Measurements from ENCODE around the gene SPDYE2.
"Not testable (repeated sequence)": the region's sequence is repeated elsewhere in the genome, so short reads cannot be mapped to it uniquely, and the experiment has no call there.

The SPDYE2 gene

DNA sequence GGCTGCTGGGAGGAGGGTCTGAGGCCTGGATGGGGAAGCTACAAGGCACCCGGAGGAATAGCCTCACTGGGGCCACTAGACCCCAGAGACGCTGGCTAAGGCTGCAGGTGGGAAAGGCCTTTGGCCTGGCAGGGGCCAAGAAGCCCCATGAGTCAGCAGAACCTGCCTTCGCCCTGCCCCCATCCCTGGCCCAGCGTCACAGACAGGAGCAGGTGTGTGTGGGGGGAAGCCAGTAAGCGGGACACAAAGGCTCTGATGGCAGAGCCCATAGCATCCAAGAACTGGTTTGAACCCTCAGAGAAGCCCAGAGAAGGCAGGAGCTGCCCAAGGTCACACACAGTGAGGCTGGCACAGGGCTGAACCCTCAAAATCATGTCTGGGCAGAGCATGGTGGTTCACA lies 55.8 kb downstream of the SPDYE2 start:
- not testable (repeated sequence) for H2BK5ac ChIP-seq (ENCODE audit: low read depth, low read length, poor library complexity); H3K9me3 ChIP-seq (ENCODE audit: insufficient read depth, low read depth, low read length); H3K14ac ChIP-seq (ENCODE audit: low read length); H3K18ac ChIP-seq (ENCODE audit: low read length); H3K4ac ChIP-seq (ENCODE audit: low read depth, low read length); H3K27ac ChIP-seq (ENCODE audit: low read depth, low read length); DNase-seq; H3K4me1 ChIP-seq (ENCODE audit: control insufficient read depth in 1 of 2, insufficient read depth in 2 of 2, low read length in 2 of 2); H3K9ac ChIP-seq (ENCODE audit: low read length); H3K79me1 ChIP-seq (ENCODE audit: low read length); H3K36me3 ChIP-seq (ENCODE audit: control insufficient read depth in 1 of 2, insufficient read depth in 2 of 2, low read length in 2 of 2); H2AFZ ChIP-seq (ENCODE audit: insufficient read depth, low read length, poor library complexity); H3K23ac ChIP-seq (ENCODE audit: low read length); H3K4me2 ChIP-seq (ENCODE audit: low read length); H2AK5ac ChIP-seq (ENCODE audit: low read length); H4K91ac ChIP-seq (ENCODE audit: low read depth, low read length); H2BK12ac ChIP-seq (ENCODE audit: low read length); H3K4me3 ChIP-seq (ENCODE audit: low read depth, low read length); H4K12ac ChIP-seq (ENCODE audit: low read depth, low read length); H3K79me2 ChIP-seq (ENCODE audit: control insufficient read depth, insufficient read depth, low read length, poor library complexity); H4K8ac ChIP-seq (ENCODE audit: low read depth, low read length); H2BK120ac ChIP-seq (ENCODE audit: insufficient read depth, low read length, poor library complexity); H3K27me3 ChIP-seq (ENCODE audit: insufficient read depth, low read length)
- WGBS (ENCODE audit: extremely low coverage, insufficient coverage, insufficient read length): no CpG with 5 or more reads among the region's 5 CpGs

DNA sequence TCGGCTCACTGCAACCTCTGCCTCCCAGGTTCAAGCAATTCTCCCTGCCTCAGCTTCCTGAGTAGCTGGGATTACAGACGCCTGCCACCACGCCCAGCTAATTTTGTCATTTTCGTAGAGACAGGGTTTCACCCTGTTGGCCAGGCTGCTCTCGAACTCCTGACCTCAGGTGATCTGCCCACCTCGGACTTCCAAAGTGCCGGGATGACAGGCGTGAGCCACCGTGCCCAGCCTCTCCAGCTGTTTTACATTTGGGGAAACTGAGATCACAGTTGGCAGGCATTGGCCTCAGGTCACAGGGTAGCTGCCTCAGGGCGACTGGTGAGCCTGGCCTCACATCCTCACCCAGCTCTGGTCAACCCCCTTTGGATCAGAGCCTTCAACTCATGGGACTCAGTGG lies 58.7 kb downstream of the SPDYE2 start:
- H3K18ac ChIP-seq (ENCODE audit: low read length); DNase-seq; H3K9ac ChIP-seq (ENCODE audit: low read length); H3K23ac ChIP-seq (ENCODE audit: low read length); H2AFZ ChIP-seq (ENCODE audit: insufficient read depth, low read length, poor library complexity); H2AK5ac ChIP-seq (ENCODE audit: low read length); H3K9me3 ChIP-seq (ENCODE audit: insufficient read depth, low read depth, low read length); H4K12ac ChIP-seq (ENCODE audit: low read depth, low read length); H2BK120ac ChIP-seq (ENCODE audit: insufficient read depth, low read length, poor library complexity); H3K4me1 ChIP-seq (ENCODE audit: control insufficient read depth in 1 of 2, insufficient read depth in 2 of 2, low read length in 2 of 2); H3K36me3 ChIP-seq (ENCODE audit: control insufficient read depth in 1 of 2, insufficient read depth in 2 of 2, low read length in 2 of 2); H3K27me3 ChIP-seq (ENCODE audit: insufficient read depth, low read length); H3K79me2 ChIP-seq (ENCODE audit: control insufficient read depth, insufficient read depth, low read length, poor library complexity); H2BK5ac ChIP-seq (ENCODE audit: low read depth, low read length, poor library complexity); H3K4me3 ChIP-seq (ENCODE audit: low read depth, low read length); H3K27ac ChIP-seq (ENCODE audit: low read depth, low read length); H2BK12ac ChIP-seq (ENCODE audit: low read length); H3K14ac ChIP-seq (ENCODE audit: low read length); H3K79me1 ChIP-seq (ENCODE audit: low read length); H4K91ac ChIP-seq (ENCODE audit: low read depth, low read length); H4K8ac ChIP-seq (ENCODE audit: low read depth, low read length); H3K4ac ChIP-seq (ENCODE audit: low read depth, low read length); H3K4me2 ChIP-seq (ENCODE audit: low read length): not testable (repeated sequence)
- WGBS (ENCODE audit: extremely low coverage, insufficient coverage, insufficient read length): no CpG with 5 or more reads among the region's 10 CpGs

DNA sequence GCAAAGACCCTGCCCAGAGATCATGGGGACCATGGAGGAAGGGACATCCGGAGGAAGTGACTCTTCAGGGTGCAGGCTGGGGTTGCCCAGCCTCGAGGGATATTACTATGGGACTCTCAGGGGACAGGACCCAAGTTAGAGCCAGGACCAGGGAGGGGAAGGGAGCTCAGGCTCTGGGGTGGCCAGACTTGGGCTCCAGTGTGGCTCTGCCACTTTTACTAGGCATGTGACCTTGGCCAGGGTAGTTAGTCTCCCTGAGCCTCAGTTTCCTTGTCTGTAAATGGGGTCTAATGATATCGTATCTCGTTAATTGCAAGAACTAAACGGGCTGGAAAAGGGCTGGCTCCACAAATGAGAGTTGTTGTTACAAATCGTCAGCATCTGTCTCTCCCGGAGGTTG lies 59.4 kb downstream of the SPDYE2 start:
- H3K79me2 ChIP-seq (ENCODE audit: control insufficient read depth, insufficient read depth, low read length, poor library complexity); H3K4me2 ChIP-seq (ENCODE audit: low read length); H4K12ac ChIP-seq (ENCODE audit: low read depth, low read length); H3K36me3 ChIP-seq (ENCODE audit: control insufficient read depth in 1 of 2, insufficient read depth in 2 of 2, low read length in 2 of 2); H2BK120ac ChIP-seq (ENCODE audit: insufficient read depth, low read length, poor library complexity); H3K9me3 ChIP-seq (ENCODE audit: insufficient read depth, low read depth, low read length); H3K14ac ChIP-seq (ENCODE audit: low read length); H3K27ac ChIP-seq (ENCODE audit: low read depth, low read length); H3K27me3 ChIP-seq (ENCODE audit: insufficient read depth, low read length); H4K8ac ChIP-seq (ENCODE audit: low read depth, low read length); H3K9ac ChIP-seq (ENCODE audit: low read length); H2BK5ac ChIP-seq (ENCODE audit: low read depth, low read length, poor library complexity); H3K79me1 ChIP-seq (ENCODE audit: low read length); H2BK12ac ChIP-seq (ENCODE audit: low read length); H4K91ac ChIP-seq (ENCODE audit: low read depth, low read length); DNase-seq; H3K4me3 ChIP-seq (ENCODE audit: low read depth, low read length); H2AK5ac ChIP-seq (ENCODE audit: low read length); H3K4me1 ChIP-seq (ENCODE audit: control insufficient read depth in 1 of 2, insufficient read depth in 2 of 2, low read length in 2 of 2); H3K23ac ChIP-seq (ENCODE audit: low read length); H3K4ac ChIP-seq (ENCODE audit: low read depth, low read length); H2AFZ ChIP-seq (ENCODE audit: insufficient read depth, low read length, poor library complexity); H3K18ac ChIP-seq (ENCODE audit: low read length): not testable (repeated sequence)
- no CpG with 5 or more reads among the region's 7 CpGs for WGBS (ENCODE audit: extremely low coverage, insufficient coverage, insufficient read length)

DNA sequence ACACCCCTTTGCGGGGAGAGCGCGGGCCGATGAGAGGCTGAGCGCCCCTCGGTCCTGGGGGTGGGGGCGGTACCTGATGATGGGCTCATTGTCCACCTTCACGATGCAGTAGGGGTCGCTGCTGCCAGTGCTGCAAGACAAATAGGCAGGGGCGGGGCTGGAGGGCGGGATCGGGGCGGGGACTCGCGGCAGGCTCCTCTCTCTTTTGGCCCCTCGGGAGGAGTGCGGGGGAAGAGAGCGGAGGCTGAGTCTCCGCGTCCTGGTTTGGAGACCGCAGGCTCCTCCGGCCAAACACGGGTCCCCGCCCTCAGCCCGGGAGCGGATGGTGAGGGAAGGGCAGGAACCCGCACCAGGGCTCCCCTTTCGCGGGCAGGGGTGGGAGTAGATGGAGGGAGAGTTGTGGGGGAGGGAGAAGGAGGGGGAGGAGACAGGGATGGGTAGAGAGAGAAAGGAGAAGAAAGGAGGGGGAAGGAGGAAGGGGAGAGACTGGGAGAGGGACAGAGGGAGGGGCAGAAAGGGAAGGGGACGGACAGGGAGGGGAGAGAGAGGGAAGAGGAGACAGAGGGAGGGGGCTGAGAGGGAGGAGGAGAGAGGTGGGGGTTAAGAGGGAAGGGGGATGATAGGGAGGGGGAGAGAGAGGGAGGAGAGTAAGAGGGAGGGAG lies 60.1 kb downstream of the SPDYE2 start:
- not testable (repeated sequence) for H2AK5ac ChIP-seq (ENCODE audit: low read length); H3K4me1 ChIP-seq (ENCODE audit: control insufficient read depth in 1 of 2, insufficient read depth in 2 of 2, low read length in 2 of 2); H3K27me3 ChIP-seq (ENCODE audit: insufficient read depth, low read length); H3K4ac ChIP-seq (ENCODE audit: low read depth, low read length); H2AFZ ChIP-seq (ENCODE audit: insufficient read depth, low read length, poor library complexity); H3K79me1 ChIP-seq (ENCODE audit: low read length); H4K91ac ChIP-seq (ENCODE audit: low read depth, low read length); H3K14ac ChIP-seq (ENCODE audit: low read length); H3K9me3 ChIP-seq (ENCODE audit: insufficient read depth, low read depth, low read length); H3K4me2 ChIP-seq (ENCODE audit: low read length); H4K8ac ChIP-seq (ENCODE audit: low read depth, low read length); H3K18ac ChIP-seq (ENCODE audit: low read length); DNase-seq; H2BK12ac ChIP-seq (ENCODE audit: low read length); H2BK5ac ChIP-seq (ENCODE audit: low read depth, low read length, poor library complexity); H3K23ac ChIP-seq (ENCODE audit: low read length); H3K79me2 ChIP-seq (ENCODE audit: control insufficient read depth, insufficient read depth, low read length, poor library complexity); H2BK120ac ChIP-seq (ENCODE audit: insufficient read depth, low read length, poor library complexity); H3K36me3 ChIP-seq (ENCODE audit: control insufficient read depth in 1 of 2, insufficient read depth in 2 of 2, low read length in 2 of 2); H3K9ac ChIP-seq (ENCODE audit: low read length); H3K4me3 ChIP-seq (ENCODE audit: low read depth, low read length); H3K27ac ChIP-seq (ENCODE audit: low read depth, low read length); H4K12ac ChIP-seq (ENCODE audit: low read depth, low read length)
- no CpG with 5 or more reads among the region's 30 CpGs for WGBS (ENCODE audit: extremely low coverage, insufficient coverage, insufficient read length)

All from trophoblast cell (in vitro differentiated cells and primary cell).